NCI-H2081 (cell line): ENCODE data around the gene PIP5K1B.

ENCODE experiments used
- DNase-seq, 2 experiments: peaks; one replicate each; lab custom pipeline; 2025; lab: John Stamatoyannopoulos, UW

PIP5K1B gene

DNA sequence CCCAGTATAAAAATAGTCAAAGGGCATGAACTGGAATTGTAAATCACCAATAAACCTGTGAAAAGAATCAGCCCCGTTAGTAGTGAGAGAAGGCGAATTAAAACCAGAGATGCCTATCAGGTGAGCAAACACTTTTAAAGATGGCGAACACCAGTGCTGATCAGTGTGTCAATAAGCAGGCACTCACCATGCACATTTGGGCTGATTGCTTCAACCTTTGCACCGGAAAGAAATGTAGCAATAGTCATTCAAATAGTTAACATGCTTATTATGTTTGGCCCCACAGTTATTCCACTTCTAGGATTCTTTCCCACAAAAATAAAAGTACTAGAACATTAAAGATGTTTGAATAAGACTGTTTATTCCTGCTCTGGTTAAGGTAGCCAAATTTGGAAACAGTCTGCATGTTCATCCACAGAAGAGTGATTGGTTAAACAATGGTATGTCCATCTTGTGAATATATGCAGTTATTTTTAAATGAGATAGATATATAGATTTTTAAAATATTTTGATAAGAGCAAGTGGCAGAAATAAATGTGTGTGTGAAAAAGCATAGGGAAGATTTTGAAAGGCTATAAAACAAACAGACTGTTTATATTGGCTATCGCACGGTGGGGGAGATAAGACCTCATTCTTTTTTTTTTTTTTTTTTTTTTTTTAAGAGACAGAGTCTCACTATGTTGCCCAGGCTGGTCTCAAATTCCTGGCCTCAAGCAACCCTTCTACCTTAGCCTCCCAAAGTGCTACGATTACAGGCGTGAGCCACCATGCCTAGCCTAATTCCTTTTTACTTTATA lies 112.2 kb downstream of the PIP5K1B start:
- peak in 1 of 2 experiments; percentile 40 for DNase-seq

DNA sequence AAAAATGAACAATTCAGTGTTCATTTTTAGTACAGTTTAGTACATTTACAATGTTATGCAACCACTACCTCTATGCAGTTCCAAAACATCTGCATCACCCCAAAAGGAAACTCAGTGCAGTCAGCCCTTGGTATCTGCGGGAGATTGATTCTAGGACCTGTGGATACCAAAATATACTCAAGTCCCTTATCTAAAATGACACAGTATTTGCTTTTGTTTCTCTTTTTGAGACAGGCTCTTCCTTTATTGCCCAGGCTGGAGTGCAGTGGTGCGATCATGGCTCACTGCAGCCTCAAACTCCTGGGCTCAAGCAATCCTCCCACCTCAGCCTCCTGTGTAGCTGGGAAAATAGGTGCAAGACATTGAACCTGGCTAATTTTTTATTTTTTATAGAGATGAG lies 114.0 kb downstream of the PIP5K1B start:
- no peak for DNase-seq

DNA sequence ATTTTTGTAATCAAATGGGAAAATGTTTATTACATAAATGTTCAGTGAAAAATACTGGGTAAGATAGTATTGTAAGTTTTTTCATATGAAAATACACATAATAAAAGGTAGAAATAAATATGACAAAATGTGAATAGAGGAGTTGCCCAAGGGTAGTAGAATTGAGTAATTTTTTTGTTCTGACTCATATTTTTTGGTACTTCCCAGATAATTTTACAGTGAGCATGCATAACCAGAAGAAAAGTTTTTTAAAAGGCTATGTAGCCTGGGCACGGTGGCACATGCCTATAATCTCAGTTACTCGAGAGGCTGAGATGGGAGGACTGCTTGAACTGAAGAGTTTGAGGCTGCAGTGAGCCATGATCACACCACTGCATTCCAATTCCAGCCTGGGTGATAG lies 116.9 kb downstream of the PIP5K1B start:
- DNase-seq: no peak

DNA sequence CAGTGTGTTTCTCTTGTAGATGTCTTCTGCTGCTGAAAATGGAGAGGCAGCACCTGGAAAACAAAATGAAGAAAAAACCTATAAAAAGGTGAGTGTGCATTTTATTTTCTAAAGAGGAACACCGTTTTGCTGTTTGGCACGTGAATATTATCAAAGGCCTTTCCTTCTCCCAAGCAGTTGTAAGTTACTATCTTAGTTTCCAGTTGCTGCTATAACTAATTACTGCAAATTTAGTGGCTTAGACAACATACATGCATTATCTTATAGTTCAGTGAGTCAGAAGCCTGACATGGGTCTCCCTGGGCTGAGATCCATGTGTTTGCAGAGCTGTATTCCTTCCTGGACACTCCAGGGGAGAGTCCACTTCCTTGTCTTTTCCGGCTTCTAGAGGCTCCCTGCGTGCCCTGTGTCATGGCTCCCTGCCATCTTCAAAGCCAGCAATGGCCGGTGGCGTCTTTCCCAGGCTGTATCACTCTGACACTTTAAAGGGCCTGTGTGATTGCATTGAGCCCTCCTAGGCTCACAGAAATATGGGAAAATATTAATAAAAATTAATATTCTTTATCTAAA lies 117.6 kb downstream of the PIP5K1B start:
- DNase-seq: peak in 1 of 2 experiments; percentile 8

DNA sequence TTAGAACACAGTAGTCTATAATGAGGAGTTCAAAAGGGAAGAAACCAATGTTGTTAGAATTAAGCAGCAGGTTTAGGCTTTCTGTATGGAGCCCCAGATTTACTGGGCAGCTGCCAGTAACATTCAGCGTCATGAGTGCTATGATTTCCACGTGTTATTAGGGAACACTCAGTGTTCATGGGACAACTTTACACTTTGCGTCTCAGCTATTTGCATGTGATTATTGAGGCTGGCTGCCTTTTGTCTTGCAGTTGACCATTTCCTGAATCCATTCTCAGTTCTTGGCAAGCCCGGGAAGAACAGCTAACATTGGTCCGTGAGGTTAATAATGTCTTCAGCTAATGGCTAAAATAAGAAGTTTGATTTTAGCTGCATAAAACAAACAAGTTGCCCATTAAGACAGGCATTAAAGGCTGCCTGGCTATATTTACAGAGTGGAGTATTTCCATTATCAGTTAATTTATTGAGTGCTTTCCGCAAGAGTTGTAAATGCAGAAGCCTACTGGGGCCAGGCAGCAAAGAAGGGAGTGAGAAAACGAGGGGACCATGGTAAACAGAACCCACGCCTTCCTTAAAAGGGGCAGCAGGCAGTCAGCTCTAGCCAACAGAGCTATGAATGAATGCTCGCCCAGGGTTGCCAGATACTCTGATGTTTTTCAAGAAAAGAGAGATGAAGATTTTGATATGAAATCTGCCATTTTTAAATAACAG lies 120.9 kb downstream of the PIP5K1B start:
- DNase-seq: peak in 1 of 2 experiments; percentile 80

DNA sequence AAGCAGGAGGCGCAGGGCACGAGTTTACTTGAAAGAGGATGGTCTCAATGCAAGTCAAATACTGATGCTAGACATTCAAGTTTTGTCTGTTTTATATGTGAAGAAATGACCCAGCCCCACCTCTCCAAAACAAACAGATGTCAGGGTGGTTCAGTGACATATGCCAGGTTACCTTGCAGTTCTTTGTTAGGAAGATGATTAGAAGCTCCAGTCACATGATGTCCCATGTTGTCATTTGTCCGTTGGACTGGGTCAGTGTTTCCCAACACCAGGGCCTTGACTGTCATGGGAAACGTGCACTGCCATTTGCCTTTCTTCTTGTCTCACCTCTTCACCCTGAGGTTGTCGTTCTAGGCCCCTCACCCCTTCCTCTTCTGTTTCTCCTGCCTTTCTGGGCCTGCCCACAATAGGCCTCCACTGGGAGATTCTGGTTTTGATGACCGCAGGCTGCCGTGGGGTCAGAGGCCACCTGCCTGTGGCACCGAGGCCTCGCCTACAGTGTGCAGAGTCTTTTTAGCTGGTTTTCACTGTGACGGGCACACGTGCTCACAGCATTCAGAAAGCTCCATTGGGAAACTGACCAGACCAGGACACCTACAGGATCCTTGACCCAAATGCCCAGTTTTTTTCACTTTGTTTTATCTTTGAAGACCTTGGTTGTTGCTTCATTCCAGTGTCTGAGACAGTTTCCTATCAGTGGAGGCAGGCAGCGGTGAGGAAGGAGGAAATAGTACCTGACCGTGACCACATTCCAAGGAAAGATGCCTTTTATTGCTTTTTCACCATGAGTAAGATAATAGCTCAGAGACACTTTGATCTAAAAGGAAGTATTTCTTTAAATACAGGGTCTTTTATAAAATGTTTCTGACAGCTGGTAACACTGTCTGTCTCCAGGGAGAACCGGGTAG lies 123.1 kb downstream of the PIP5K1B start:
- no peak for DNase-seq

DNA sequence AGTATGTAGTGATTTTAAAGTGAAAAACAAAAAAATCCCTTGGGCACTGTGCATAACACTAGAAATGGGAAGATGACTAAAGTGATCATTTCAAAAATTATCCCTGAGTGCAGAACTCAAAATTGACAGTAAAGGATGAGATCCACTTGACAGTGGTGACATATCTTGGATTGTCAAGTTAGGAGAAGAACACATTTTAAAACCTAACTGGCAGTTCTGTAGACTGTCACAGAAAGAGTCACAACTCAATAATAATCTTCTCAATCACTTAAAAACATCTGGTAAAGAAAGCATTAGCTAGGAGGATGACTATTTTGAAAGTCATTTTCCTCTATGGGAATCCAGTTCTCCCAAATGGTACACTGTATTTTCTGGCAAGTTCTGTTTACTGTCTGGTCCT lies 127.1 kb downstream of the PIP5K1B start:
- DNase-seq: no peak

DNA sequence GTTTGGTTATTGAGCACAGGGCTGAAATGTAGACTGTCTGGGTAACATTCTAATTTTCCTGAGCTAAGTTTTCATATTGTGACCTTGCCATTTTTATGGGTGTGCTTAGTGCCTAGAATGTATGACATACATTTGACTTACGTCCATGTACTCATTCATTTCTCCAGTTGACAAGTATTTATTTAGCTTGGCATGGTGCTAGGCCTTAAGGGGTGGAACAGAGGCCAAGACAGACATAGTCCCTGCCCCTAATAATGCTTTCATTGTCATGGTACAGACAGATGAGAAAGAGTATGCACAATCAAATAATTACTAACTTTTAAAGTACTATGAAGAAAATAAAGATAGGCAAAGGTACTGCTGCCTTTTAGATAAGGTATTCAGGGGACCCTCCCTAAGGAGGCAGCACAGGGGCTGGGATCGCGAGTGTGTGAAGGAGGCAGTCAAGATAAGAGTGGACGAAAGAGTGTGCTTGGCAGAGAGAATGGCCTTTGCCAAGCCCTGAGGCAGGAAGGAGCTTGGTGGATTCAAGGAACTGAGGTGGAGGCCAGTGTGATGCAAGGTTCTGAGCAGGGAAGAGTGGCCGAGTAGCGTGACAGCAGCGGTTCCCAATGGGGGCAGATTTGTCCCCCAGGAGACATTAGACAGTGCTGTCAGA lies 128.0 kb downstream of the PIP5K1B start:
- DNase-seq: no peak

DNA sequence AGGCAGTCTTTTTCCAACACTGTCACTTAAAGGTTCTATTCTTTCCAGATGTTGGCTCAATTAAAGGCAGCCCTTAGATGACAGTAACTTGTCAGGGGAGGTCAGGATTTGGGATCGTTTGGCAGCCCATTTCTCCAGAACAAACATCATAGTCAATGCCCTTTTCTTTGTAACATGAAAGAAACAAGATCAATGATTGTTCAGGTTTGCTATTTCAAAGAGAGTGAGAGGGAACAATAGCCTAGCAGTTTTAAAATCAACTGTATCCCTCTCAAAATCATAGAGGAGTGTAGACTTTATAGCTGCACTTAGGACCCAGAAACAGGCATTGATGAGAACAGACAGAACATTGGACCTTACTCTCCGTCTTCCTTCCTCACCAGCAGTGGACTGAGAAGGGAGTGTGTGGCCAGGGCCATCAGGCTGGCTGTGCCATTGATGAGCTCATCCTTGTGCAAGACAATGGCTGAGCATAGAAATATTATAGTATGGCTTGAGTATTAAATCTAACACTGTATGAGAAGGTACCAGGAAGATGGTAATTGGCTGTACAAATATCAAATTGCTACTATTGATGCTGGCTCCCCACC lies 130.0 kb downstream of the PIP5K1B start:
- DNase-seq: no peak

DNA sequence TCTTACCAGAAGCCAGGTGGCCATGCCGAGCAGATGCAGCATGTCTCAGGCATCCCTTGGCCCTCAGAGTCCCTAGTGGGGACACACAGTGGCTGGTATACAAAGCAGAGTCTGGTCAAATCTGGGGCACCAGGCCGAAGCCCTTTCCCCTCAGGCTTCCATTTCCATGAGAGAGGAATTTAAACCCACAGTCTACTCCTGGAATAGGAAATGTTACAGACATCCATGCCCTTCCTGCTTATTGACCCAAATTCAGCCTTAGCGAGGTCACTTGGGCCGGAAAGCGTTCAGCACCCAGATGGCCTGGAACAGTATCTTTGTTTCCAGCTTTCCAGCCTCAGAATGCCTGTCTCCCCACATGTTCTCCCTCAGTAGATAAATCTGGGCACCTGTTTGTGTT lies 131.7 kb downstream of the PIP5K1B start:
- DNase-seq: no peak

DNA sequence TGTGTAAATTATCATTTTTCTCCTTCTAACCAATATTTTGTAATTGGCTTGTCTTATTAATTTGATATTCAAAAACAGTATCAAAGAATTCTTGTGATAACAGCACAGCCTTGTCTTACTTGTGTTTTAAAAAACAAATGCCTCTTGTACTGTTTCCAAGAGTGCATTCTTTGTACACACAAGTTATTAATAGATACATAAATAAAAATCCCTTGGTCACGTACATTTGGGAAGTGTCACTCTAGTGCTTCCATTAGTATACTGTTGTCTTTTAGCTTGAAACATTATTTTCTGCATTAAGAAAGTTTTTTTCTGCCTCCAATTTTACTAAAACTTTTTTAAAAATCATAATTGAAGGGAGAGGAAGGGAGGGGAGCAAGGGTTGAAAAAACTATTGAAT lies 133.2 kb downstream of the PIP5K1B start:
- no peak for DNase-seq

DNA sequence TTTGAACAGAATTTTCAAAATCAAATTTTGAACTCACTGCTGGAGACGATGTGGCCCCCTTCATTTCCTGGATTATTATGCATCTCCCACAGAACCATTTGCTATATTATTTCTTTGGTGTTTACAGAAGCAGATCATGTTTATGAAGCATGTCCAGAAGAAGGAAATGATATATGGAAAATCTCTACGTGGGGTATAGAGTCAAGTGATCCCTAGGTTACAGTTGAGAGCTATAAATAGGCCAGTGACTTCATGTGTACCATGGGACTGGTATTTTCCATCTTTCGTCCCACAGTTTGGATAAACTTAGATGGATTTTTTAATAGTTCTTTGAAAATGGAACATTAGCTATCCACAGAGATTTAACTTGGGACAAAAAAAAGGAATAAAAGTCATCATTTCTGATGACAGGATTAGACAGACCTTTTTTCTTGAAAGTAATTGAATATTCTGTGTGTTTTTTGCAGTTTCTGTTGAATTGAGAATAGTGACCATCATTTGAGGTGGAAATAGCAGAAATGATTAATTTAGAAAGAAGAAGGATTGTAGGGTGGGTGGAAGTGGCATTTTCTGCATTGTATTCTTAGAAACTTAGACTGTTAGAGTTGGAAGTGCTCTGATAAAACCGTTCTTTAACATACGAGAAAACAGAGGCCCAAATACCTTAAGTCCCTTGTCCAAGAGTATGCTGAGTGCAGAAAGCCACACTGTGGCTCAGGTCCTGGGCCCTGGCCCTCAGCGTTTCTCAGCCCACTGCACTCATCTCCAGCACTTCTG lies 136.4 kb downstream of the PIP5K1B start:
- DNase-seq: peak; percentile 64 to 89

DNA sequence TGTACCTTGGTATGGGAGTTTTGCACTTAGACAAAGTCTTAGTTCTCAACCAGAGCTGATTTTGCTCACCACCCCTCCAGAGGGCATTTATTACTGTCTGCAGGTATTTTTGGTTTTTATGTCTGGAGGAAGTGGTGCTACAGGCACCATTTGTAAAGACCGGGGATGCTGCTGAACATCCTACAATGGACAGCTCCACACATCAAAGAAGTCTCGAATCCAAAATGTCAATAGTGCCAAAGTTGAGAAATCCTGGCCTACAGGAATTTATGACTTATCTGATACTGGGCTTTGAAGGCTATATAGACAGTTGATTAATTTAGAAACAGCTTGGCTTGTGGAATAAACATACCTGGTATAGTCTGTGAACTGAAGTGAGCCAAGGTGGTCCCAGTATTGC lies 137.5 kb downstream of the PIP5K1B start:
- no peak for DNase-seq

DNA sequence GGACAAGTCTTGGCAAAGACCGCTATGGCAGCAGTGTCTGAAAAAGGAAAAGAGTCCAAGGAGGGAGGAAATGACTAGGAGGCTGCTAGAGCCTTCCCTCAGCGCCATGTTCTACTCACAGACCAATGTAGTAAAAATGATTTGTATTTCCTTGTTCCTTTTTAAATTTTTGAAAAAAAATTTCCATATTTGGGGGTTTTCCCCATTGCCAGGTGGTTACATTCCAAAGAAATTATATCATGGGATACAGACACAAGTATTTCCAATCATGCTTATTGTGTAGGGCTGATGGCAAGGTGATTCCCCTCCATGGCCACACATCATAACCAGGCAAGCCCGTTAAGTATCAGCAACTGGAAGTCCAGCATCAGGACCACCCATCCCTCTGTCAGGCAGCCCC lies 138.2 kb downstream of the PIP5K1B start:
- DNase-seq: no peak

DNA sequence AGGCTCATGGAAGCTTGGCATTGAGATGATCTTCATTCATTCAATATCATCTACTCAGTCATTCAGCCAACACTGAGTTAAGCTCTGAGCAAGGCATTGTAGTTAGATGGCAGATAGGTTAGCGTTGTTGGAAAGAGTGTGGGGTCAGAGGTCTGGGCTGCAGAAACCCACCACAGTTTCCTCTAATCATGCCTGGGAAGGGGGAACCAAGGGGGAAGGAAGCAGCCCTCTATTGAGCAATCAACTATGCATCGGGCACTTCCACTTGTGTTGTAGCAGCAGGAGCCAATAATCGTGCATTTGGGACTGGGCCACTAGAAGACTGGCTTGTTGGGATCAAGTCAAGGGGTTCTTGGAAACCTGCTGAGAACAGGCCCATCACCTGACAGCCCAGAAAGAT lies 139.1 kb downstream of the PIP5K1B start:
- no peak for DNase-seq

DNA sequence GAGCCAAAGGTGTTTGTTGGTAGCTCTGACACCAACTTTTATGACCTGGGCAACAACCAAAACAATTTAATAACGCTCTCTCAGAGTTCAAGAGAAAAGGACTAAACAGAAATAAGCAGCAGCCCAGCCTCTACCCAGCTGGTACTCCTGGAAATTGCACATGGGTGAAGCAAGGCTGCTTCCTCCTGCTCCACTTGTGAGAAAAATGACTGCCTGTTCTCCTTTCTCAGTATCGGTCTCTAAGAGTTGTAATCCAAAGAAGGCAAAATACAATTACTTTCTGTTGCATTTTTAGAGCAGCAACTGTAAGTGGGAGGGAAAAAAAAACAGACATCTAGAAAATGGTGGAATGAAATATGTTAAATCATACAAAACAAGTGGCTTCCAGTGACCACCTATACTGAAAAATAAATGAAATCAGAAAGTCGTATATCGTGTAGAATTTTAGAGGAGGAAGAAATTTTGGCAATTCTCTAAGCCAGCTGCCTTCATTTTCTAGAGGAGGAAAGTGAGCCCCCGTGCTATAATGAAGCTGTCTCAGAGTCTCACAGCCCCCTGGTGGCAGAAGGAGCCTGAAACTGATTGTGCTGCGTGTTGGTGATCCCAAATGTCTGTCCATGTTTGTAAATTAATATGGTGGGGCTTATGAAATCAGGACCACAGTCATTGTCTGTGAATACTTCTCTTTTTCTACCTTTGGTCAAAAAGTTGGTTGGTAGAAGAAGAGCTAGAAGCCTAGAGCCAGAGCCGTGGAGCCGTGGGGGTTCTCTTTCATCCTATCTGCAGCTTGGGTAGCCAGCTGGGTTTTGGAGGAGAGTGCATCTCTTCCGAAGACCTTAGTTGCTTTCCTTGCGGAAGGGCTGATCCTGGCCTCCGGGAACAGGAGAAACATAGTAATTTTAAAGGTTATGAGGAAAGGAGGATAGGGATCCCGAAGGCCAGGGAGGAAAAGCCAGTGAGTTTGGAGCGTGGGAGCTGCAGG lies 139.9 kb downstream of the PIP5K1B start:
- DNase-seq: peak; percentile 3 to 54

DNA sequence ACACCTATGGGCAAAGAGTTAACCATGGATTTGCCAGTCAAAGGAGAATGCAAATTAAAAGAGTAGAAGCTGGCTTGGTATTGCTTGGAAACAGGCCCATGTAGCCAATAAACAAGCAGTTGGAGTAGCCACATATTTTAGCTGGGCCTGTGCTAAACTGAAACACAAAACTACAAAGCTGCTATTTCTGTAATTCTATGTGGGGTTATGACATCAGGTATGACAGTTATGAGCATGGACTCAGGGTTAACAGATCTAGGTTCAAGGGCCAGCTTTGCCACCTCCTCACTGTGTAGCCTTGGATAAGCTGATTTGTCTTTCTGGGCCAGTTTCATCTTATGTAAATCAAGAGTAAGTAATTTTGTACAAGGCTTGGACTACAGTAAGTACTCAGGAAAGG lies 142.7 kb downstream of the PIP5K1B start:
- DNase-seq: no peak

DNA sequence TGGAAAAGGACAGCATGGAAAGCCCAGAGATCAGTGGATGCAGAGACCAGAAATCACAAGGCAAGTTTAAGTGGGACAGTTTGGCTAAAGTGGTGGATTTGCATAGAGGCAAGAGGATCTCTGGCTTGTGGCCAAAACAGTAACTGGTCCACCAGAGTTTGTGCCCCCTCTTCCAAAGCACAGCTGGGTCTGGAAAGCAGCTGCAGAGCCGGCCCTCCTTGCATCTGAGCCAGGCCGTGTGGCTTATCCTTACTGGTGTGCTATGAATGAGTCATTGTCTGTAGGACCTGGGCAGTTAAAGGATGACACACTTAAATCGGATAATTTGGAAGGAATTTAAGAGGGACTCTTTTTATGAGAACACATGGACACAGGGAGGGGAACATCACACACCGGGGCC lies 146.6 kb downstream of the PIP5K1B start:
- DNase-seq: no peak

DNA sequence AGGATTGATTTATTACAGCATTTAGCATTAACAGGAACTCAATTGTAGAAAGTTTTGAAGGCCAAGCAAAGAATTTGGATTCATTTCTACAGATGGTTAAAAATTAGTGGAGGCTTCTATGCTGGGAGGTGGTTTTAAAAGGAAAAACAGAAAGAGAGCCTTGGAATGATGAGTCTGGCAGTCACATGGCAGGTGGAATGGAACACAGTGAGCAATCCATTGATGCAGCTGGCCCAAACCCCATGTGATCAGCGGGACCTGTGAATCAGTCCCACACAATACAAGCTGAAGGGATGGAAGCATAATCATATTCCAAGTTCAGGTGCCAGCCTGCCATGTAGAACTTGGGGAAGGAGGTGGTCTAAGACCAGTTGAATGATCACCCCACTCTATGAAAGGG lies 147.9 kb downstream of the PIP5K1B start:
- no peak for DNase-seq
